Right cardiac atrium (tissue), 5 donors: Measurements from ENCODE around the gene SFMBT2. TPM values are rescaled to one million over a fixed set of nuclear protein-coding genes. Genes with fewer than 3 reads are reported as not detected.
A peak's percentile ranks its signal among the peaks of the same experiment; 100 is the strongest.

ENCODE experiments used
- ATAC-seq, 2 donors: fragments of 200-7000 bp; cut with Tn5 transposase; one replicate each; pipeline versions ENCODE4 v1.8.0 to v1.9.1; 2020; ENCODE audit warnings: moderate library complexity in 2 of 2, mild to moderate bottlenecking in 1 of 2
- DNase-seq, 3 donors: peaks; one replicate each; pipeline ENCODE4 v3.0.0-alpha.2; 2020
- H3K27ac ChIP-seq: one replicate; pipeline ENCODE4 v1.5.1; 2013; ENCODE audit warnings: mild to moderate bottlenecking, low read length, control low read depth, moderate library complexity
- H3K27me3 ChIP-seq: one replicate; pipeline ENCODE4 v1.6.1; 2013; ENCODE audit not compliant: control insufficient read depth, insufficient read depth
- H3K4me1 ChIP-seq: one replicate; pipeline ENCODE4 v1.6.1; 2013; ENCODE audit warnings: low read length; ENCODE audit not compliant: control insufficient read depth, insufficient read depth
- H3K4me3 ChIP-seq: one replicate; pipeline ENCODE4 v1.5.1; 2013; ENCODE audit warnings: low read length, control low read depth
- H3K9me3 ChIP-seq: one replicate; pipeline ENCODE4 v1.6.1; 2013; ENCODE audit warnings: low read length; ENCODE audit not compliant: control insufficient read depth
- WGBS: extraction: QIAGEN DNeasy Blood & Tissue Kit; methylation state at CpG from one replicate; pipeline ENCODE4 v1.1.7; 2013; 5-methylcytosine and 5-hydroxymethylcytosine counted together
- intact Hi-C, 4 donors: fragments of 100-400 bp; cut with DNase I; formaldehyde crosslinking; loops; one replicate each; pipeline versions ENCODE4 v1.11.0 to v1.14.0; 2022 to 2023
- polyA plus RNA-seq: library from polyadenylated mRNA; stranded (reverse); fragments of 200-250 nt; gene quantifications from one replicate; pipeline ENCODE4 v1.2.3, GENCODE V29; 2013
- total RNA-seq, 4 donors: library from RNA; stranded (reverse); fragmentation: NEBNext Ultra II Directional; extraction: Animal tissue kit (Norgen Biotek cat#: 25700); gene quantifications; one replicate each; pipeline ENCODE4 v1.2.1, GENCODE V29; 2021
- donor health status: healthy with polysubstance abuse.
- donor health status: DM: no; HTN: yes; CAD: no.
- donor health status: DM: no; HTN: no; CAD: no.
- donor health status: DM: no; HTN: yes; CAD: no; lungs with severe emphysema.
- donor health status: DM: yes; HTN: yes; CAD: no.

Gene SFMBT2
- total and polyA plus RNA-seq, 5 donors = 3.3 to 12.9 (median 11.9) TPM

- Histone ChIP-seq H3K4me1 (no peaks in the 10 kb centered on the region), H3K4me3 (no peak overlapping the region), H3K27me3 (no peaks in the 10 kb centered on the region), H3K9me3 (no peaks in the 10 kb centered on the region), H3K27ac (no peak overlapping the region)
- ATAC-seq (no peak), DNase-seq (no peak)
- 87% methylated on average over 12 of the region's 12 CpGs for WGBS
- intact Hi-C loops = no loop called here
Measured at GRCh38 chr10:7179536-7179935, 231.3 kb downstream of the SFMBT2 start.

DNA sequence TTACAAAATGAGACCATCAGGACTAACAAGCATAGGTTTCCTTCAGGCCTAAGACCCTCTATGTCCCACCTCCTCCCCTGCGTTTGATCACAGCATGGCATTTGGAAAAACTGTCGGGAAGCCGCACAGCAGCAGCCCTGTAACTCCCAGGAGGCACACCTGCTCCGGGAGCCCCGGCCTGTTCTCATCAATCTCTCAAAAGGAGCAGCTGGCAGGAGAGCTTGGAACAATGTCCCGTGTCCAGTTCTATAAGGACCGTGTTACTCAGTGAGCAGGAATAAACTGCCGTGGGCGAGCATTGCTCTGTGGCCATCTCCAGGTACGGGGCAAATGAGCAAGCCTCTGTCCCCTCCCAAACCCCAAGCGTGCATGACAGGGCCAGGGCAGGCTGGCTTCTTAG is 236.9 kb downstream of the SFMBT2 start:
- DNase-seq = no peak
- Histone ChIP-seq H3K9me3 (no peaks in the 10 kb centered on the region), H3K27me3 (no peaks in the 10 kb centered on the region), H3K4me3 (no peak overlapping the region), H3K27ac (no peak overlapping the region), H3K4me1 (no peaks in the 10 kb centered on the region)
- 95% methylated on average over 11 of the region's 11 CpGs for WGBS
- intact Hi-C loops = no loop called here
- no peak for ATAC-seq

DNA sequence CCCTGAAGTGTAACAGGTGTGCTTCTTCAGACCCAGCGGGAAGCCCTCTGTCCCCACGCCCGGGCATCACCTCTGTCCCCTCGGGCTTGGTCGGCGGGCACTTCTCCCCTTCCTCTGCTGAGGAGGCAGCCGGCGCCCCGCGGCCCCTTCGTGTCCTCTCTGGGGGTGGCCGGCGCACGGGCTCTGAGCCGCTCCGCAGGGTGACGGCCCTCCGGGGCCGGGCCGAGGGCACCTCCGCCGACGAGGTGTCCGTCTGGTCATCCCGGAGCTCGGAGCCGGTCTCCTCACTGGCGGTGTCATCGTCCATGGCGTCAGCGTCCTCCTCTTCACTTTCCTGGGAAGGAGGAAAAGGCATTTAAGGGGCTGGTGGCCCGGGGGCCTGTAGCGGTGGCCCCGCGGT is 239.0 kb downstream of the SFMBT2 start:
- Histone ChIP-seq H3K27me3 (no peaks in the 10 kb centered on the region), H3K27ac (no peak overlapping the region), H3K9me3 (no peaks in the 10 kb centered on the region), H3K4me3 (no peak overlapping the region), H3K4me1 (no peaks in the 10 kb centered on the region)
- intact Hi-C loops = no loop called here
- DNase-seq = peak in 1 of 3 donors; percentile 54
- 97% methylated on average over 35 of the region's 35 CpGs for WGBS
- no peak for ATAC-seq

DNA sequence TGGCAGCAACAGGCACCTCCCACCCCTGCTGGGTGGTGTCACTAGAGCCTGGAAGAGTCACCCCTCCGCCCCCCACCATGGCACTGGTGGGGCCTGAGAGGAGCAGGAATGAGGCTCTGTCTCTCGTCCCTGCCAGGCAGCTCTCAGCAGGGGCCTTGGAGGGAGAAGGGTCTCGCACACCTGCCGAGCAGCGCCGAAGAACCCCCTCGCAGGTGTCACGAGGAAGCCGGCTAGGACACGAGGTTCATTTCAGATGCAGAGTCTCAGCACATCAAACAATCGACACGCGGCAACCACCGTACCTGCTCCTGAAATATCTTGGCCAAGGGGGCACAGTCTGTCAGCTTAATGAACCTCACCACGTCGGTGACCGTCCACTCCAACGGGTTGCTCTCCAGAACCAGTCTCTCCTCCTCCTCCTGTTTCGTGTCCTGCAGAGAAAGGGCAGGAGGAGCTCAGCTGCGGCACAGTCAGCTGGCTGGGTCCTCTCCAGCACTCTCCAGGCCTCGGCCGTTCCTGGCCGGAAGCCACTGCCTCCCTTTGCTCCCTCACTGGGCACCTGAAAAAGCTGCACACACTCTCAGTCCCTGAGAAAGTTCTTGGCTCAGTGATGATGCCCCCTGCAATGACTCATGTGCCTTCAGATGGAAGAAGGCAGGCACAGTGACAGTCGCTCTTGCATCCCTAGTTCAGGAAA is 240.1 kb downstream of the SFMBT2 start:
- DNase-seq = peak in 1 of 3 donors; percentile 60
- ATAC-seq = peak; percentile 43 to 46
- Histone ChIP-seq H3K27ac (no peak overlapping the region), H3K4me3 (no peak overlapping the region), H3K27me3 (no peaks in the 10 kb centered on the region), H3K9me3 (no peaks in the 10 kb centered on the region), H3K4me1 (no peaks in the 10 kb centered on the region)
- 89% methylated on average over 24 of the region's 24 CpGs for WGBS
- intact Hi-C loops = no loop called here

DNA sequence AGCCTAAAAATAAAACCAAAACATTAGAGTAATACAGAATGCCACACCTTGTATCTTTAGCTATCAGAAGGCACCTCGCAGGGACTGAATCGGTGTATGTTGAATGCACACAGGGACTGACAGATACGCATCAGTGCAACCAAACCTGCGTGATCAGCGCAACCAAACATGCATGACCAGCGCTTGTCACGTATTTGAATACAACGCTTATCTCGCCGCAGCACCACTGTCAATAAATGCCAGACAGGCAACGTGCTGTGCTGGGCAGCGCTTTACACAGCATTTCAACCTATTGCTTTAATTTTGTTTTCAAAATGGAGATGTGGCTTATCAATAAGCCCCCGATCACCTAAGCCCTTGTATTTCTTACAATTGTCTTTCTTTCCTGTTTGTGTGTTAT is 242.4 kb downstream of the SFMBT2 start:
- Histone ChIP-seq H3K27me3 (no peaks in the 10 kb centered on the region), H3K4me1 (no peaks in the 10 kb centered on the region), H3K27ac (no peak overlapping the region), H3K9me3 (no peaks in the 10 kb centered on the region), H3K4me3 (no peak overlapping the region)
- ATAC-seq = no peak
- intact Hi-C loops = no loop called here
- WGBS = 97% methylated on average over 13 of the region's 13 CpGs
- no peak for DNase-seq

- intact Hi-C loops = no loop called here
Measured at GRCh38 chr10:7165500-7166177, 245.2 kb downstream of the SFMBT2 start.

DNA sequence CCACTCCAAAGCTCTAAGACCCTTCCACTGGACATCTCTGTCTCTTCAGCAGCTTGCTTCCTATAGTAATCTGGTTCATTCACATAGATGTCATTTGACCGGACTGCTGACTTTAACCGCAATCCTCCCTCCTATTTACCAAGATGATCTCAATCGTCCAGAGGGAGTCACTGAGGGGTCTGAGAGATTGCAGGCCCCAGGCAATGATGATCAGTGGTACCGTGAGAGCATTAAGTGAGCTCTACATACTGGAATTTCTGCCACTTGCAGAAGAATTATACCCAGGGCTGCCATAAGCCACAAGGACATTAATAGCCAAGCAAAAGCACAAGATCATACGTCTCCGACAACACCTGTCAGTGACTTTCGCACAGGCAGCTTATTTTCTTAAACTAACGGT is 245.9 kb downstream of the SFMBT2 start:
- Histone ChIP-seq H3K27ac (no peak overlapping the region), H3K9me3 (no peaks in the 10 kb centered on the region), H3K4me1 (peaks cover 4% of the 10 kb centered on the region), H3K27me3 (no peaks in the 10 kb centered on the region), H3K4me3 (no peak overlapping the region)
- WGBS = 95% methylated on average over 8 of the region's 8 CpGs
- DNase-seq (no peak), ATAC-seq (no peak)
- intact Hi-C loops = no loop called here

More at GRCh38 chr10:7165500-7166177, 245.2 kb downstream of the SFMBT2 start:
- no peak for ATAC-seq
- no peaks in the 10 kb centered on the region for H3K27me3 ChIP-seq
- H3K27ac ChIP-seq = no peak overlapping the region
- WGBS = 83% methylated on average over 4 of the region's 4 CpGs
- no peaks in the 10 kb centered on the region for H3K9me3 ChIP-seq
- no peak for DNase-seq
- peaks cover 4% of the 10 kb centered on the region for H3K4me1 ChIP-seq
- no peak overlapping the region for H3K4me3 ChIP-seq

DNA sequence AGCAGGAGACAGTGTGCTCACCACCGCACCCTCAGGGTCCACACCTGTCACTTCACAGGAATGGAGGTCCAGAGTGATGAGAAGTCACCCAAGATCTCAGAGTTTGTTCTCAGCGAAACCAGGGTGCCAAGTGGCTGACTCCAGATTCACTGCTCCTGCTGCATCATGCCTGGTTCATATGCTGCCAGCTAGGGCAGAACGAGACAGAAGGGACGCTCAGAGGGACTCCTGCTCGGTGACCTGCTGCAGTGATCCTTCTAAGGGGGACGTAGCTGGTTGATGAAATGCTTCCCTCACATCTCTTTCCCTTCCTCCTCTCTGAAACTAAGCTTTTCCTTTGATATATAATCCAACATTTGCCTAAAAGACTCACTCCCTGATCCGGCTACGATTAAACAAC is 248.5 kb downstream of the SFMBT2 start:
- no peaks in the 10 kb centered on the region for H3K9me3 ChIP-seq
- H3K4me1 ChIP-seq = peaks cover 4% of the 10 kb centered on the region
- DNase-seq = no peak
- no peak overlapping the region for H3K27ac ChIP-seq
- ATAC-seq = peak in 1 of 2 donors; percentile 34
- H3K27me3 ChIP-seq = no peaks in the 10 kb centered on the region
- no peak overlapping the region for H3K4me3 ChIP-seq
- intact Hi-C loops = no loop called here
- WGBS = 74% methylated on average over 8 of the region's 8 CpGs

DNA sequence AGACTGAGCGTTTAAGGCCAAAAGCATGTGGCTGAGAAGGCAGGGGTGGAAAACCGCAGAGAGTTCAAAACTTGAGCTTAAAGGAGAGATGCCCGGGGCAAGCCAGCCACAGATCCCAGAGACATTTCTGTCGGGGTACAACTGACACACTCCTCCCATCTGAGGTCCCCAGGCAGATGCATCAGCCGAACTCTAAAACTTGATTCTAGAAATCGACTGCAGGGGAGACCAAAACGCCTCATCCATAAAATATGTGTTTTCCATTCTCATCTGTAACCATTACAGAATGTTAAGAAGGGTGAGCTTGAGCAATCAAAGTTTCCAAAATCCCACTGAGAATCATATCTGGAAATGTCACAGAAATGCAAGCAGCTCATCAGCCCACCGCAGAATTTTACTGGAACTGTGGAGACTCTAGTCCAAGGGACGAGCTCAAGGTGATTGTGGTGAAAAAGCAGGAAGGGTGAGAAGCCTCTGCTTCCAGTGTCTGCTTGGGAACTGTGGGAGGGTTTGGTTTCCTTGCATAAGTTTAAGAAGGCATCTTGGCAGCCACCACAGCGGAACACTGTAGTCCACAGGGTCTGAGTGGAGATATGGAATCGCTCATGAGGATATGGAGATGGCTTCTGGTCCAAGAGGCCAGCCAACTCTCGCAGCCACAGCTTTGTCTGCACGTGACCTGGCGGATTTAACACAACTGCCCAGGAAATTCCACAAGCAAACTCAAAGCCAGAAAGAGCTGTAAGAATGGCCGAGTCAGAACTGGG is 249.2 kb downstream of the SFMBT2 start:
- intact Hi-C loops = no loop called here
- ATAC-seq (peak; percentile 90 to 93), DNase-seq (peak; percentile 62 to 82 (median 77))
- H3K4me1 ChIP-seq = peaks cover 4% of the 10 kb centered on the region
- H3K27me3 ChIP-seq = no peaks in the 10 kb centered on the region
- H3K9me3 ChIP-seq = no peaks in the 10 kb centered on the region
- 49% methylated on average over 15 of the region's 15 CpGs for WGBS
- peak overlapping the region; percentile 14 for H3K27ac ChIP-seq
- no peak overlapping the region for H3K4me3 ChIP-seq

- Histone ChIP-seq H3K27me3 (no peaks in the 10 kb centered on the region), H3K4me3 (no peak overlapping the region), H3K27ac (no peak overlapping the region), H3K9me3 (no peaks in the 10 kb centered on the region), H3K4me1 (peaks cover 4% of the 10 kb centered on the region)
- 73% methylated on average over 5 of the region's 5 CpGs for WGBS
- ATAC-seq = no peak
- intact Hi-C loops = no loop called here
- DNase-seq = no peak
Measured at GRCh38 chr10:7159928-7160327, 250.9 kb downstream of the SFMBT2 start.

DNA sequence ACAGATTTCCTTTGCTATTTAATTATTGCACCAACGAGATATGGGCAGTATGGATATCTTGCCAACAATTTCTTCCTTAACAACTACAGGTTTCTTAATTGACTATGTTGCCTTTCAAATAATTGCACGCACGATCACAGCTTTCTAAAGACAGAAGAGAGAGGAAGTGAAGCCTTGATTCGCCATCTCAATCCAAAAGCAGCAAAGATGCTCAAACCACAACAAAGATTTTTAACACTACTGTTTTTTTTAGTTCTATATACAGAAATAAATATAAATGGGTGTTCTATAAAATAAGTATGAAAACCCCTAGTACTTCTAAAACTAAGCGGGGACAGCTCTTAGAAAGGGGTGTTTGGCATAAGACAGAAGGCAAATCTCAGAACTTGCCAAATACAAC is 251.3 kb downstream of the SFMBT2 start:
- DNase-seq = no peak
- Histone ChIP-seq H3K9me3 (no peaks in the 10 kb centered on the region), H3K4me1 (peaks cover 4% of the 10 kb centered on the region), H3K27ac (no peak overlapping the region), H3K4me3 (no peak overlapping the region), H3K27me3 (no peaks in the 10 kb centered on the region)
- no peak for ATAC-seq
- intact Hi-C loops = no loop called here
- 90% methylated on average over 5 of the region's 5 CpGs for WGBS
